Endothelial cell of umbilical vein (primary cell): ENCODE measurements around the gene STAC2. TPM values are rescaled to one million over a fixed set of nuclear protein-coding genes. Genes with fewer than 3 reads are reported as not detected.

Source experiments
- BruUV-seq: library from RNA; stranded (reverse); fragments of 400-500 nt; replicated peaks from 2 replicates; lab custom pipeline; 2021; lab: Mats Ljungman, UMichigan
- CTCF ChIA-PET: fragments of 300-600, 350-600 bp; sonication (Branson Sonifier 250); formaldehyde crosslinking; loops from one replicate; lab custom pipeline; 2021; ENCODE audit warnings: antibody characterized with exemption, inconsistent platforms; lab: Charles Lee
- POLR2A ChIA-PET: fragments of 300-600, 350-600 bp; sonication (Branson Sonifier 250); formaldehyde crosslinking; loops from one replicate; lab custom pipeline; 2021; ENCODE audit warnings: antibody characterized with exemption, inconsistent platforms; lab: Charles Lee
- DNase-seq: peaks from one replicate; pipeline ENCODE4 v3.0.0-alpha.2; 2011; ENCODE audit warnings: low read depth, low spot score
- FAIRE-seq: peaks from 2 replicates; lab custom pipeline; 2011; peaks lifted over from hg19 to GRCh38; lab: Jason Lieb, UNC
- H2AFZ ChIP-seq: 2 replicates; pipeline ENCODE4 v1.6.0; 2012; ENCODE audit warnings: low read depth, low read length, control low read depth, inconsistent platforms
- H3K27ac ChIP-seq: 2 replicates; pipeline ENCODE4 v1.5.1; 2011; ENCODE audit warnings: low read depth, mild to moderate bottlenecking, control low read depth, low read length, moderate library complexity; ENCODE audit not compliant: insufficient read depth
- H3K27me3 ChIP-seq, 2 experiments: 2 replicates each; pipeline versions ENCODE4 v1.6.0 to v1.6.1; 2011; ENCODE audit warnings: low read length in 2 of 2, mixed read lengths in 1 of 2; ENCODE audit not compliant: control insufficient read depth in 2 of 2, insufficient read depth in 2 of 2
- H3K36me3 ChIP-seq, 2 experiments: 2 replicates in 1 of 2; 3 replicates in 1 of 2; pipeline ENCODE4 v1.5.1; 2011; ENCODE audit warnings: low read length in 2 of 2, mild to moderate bottlenecking in 1 of 2, moderate library complexity in 1 of 2; ENCODE audit not compliant: control insufficient read depth in 2 of 2, insufficient read depth in 2 of 2; ENCODE audit errors: extremely low read depth in 1 of 2
- H3K4me1 ChIP-seq: 3 replicates; pipeline ENCODE4 v1.5.1; 2011; ENCODE audit warnings: mild to moderate bottlenecking, low read length; ENCODE audit not compliant: control insufficient read depth, insufficient read depth; ENCODE audit errors: extremely low read depth
- H3K4me2 ChIP-seq: 2 replicates; pipeline ENCODE4 v1.6.1; 2011; ENCODE audit warnings: low read length, control low read depth, mixed read lengths; ENCODE audit not compliant: insufficient read depth
- H3K4me3 ChIP-seq, 3 experiments: fragments of 200-600 bp in 1 of 3; sonication (generic), shearing (Covaris generic) in 1 of 3; replicated peaks in 1 of 3; 2 replicates each; pipeline ENCODE4 v1.5.1; 2011 to 2016; ENCODE audit warnings: control low read depth in 3 of 3, low read length in 3 of 3, mild to moderate bottlenecking in 2 of 3, inconsistent platforms in 1 of 3, low read depth in 1 of 3, moderate library complexity in 1 of 3; ENCODE audit not compliant: insufficient read depth in 1 of 3
- H3K79me2 ChIP-seq: 2 replicates; pipeline ENCODE4 v1.6.0; 2012; ENCODE audit warnings: low read length, inconsistent platforms; ENCODE audit not compliant: control insufficient read depth, insufficient read depth
- H3K9ac ChIP-seq: replicated peaks from 2 replicates; pipeline ENCODE3; 2011; ENCODE audit warnings: low read length, control low read depth; ENCODE audit not compliant: insufficient read depth; ENCODE audit errors: extremely low read depth
- H3K9me1 ChIP-seq: replicated peaks from 3 replicates; pipeline ENCODE4 v1.6.0; 2011; ENCODE audit warnings: mild to moderate bottlenecking, low read length; ENCODE audit not compliant: control insufficient read depth, insufficient read depth; ENCODE audit errors: extremely low read depth
- H3K9me3 ChIP-seq: replicated peaks from 2 replicates; pipeline ENCODE4 v1.5.1; 2012; ENCODE audit warnings: low read length, inconsistent platforms; ENCODE audit not compliant: control insufficient read depth, insufficient read depth
- H4K20me1 ChIP-seq: replicated peaks from 2 replicates; pipeline ENCODE3; 2011; ENCODE audit warnings: mild to moderate bottlenecking, low read length; ENCODE audit not compliant: control insufficient read depth, insufficient read depth; ENCODE audit errors: extremely low read depth
- CTCF ChIP-seq, 2 donors: IDR thresholded peaks; 1 replicate in 1 of 2; 2 replicates in 1 of 2; pipeline ENCODE4 v1.5.1; 2011; ENCODE audit warnings: low read length in 2 of 2, mild to moderate bottlenecking in 2 of 2, moderate library complexity in 2 of 2, control low read depth in 1 of 2, inconsistent platforms in 1 of 2, low read depth in 1 of 2; ENCODE audit not compliant: insufficient read depth in 1 of 2; ENCODE audit errors: extremely low read depth in 1 of 2
- EZH2 ChIP-seq: IDR thresholded peaks from 2 replicates; pipeline ENCODE4 v1.6.1; 2012; ENCODE audit warnings: borderline replicate concordance, low read depth, mild to moderate bottlenecking, moderate library complexity, low read length, inconsistent platforms; ENCODE audit not compliant: severe bottlenecking
- FOS ChIP-seq: IDR thresholded peaks from 2 replicates; pipeline ENCODE4 v1.6.1; 2011; ENCODE audit warnings: mild to moderate bottlenecking, low read length, moderate library complexity, borderline replicate concordance; ENCODE audit not compliant: insufficient read depth
- GATA2 ChIP-seq: IDR thresholded peaks from 2 replicates; pipeline ENCODE4 v1.7.0; 2011; ENCODE audit warnings: low read depth, mild to moderate bottlenecking, moderate library complexity, mixed read lengths, low read length; ENCODE audit not compliant: insufficient read length, insufficient read depth
- JUN ChIP-seq: IDR thresholded peaks from 2 replicates; pipeline ENCODE4 v1.6.1; 2011; ENCODE audit warnings: borderline replicate concordance, low read depth; ENCODE audit not compliant: insufficient read length, insufficient read depth
- MAX ChIP-seq: IDR thresholded peaks from 2 replicates; pipeline ENCODE4 v1.6.1; 2011; ENCODE audit not compliant: insufficient read depth, insufficient read length
- MYC ChIP-seq: IDR thresholded peaks from one replicate; pipeline ENCODE4 v1.6.1; 2011; ENCODE audit warnings: mild to moderate bottlenecking, low read depth, low read length
- POLR2A ChIP-seq: IDR thresholded peaks from 2 replicates; pipeline ENCODE4 v1.6.1; 2012; ENCODE audit warnings: low read depth, mild to moderate bottlenecking, control low read depth, low read length
- POLR2AphosphoS5 ChIP-seq: IDR thresholded peaks from 2 replicates; pipeline ENCODE4 v1.6.1; 2012; ENCODE audit warnings: low read depth, mild to moderate bottlenecking, control low read depth, low read length, moderate library complexity; ENCODE audit not compliant: insufficient read depth
- dilution Hi-C: fragments of 300-500 bp; cut with MboI; formaldehyde crosslinking; loops from one replicate; pipeline ENCODE4 v1.15.0; 2019; ENCODE audit warnings: low sequenced_read_pairs; ENCODE audit not compliant: extremely low pct_ligation_motif_present
- intact Hi-C: fragments of 100-400 bp; cut with micrococcal nuclease; formaldehyde crosslinking; loops from one replicate; pipeline ENCODE4 v1.10.0; 2022
- polyA plus RNA-seq, 4 experiments: library from polyadenylated mRNA; depleted of rRNA in 3 of 4; stranded (reverse) in 3 of 4; unstranded in 1 of 4; fragments of >200 nt; gene quantifications; 2 replicates each; pipeline versions ENCODE4 v1.2.1 to v1.2.3, GENCODE V29; 2011 to 2012; ENCODE audit warnings: missing spikeins in 1 of 4
- total RNA-seq: library from RNA; stranded (reverse); gene quantifications from 2 replicates; pipeline ENCODE4 v1.2.3, GENCODE V29; 2021

The STAC2 gene
- total and polyA plus RNA-seq, 2 donors (not counting 3 experiments of a cell fraction or from before 2014, with no cell fraction given): not detected

- H3K4me2 ChIP-seq: no peak overlapping the region
- ChIA-PET CTCF (no interaction called here), POLR2A (no interaction called here)
- no peaks in the 10 kb centered on the region for H3K4me1 ChIP-seq
- TF ChIP-seq CTCF (IDR thresholded peaks at IDR 0.05; ENCODE audit: extremely low read depth in 1 of 2, insufficient read depth in 1 of 2, low read depth in 1 of 2, low read length in 2 of 2) (no peak), JUN (no peak)
- peaks cover 6 to 48% of the 10 kb centered on the region in 2 experiments for H3K36me3 ChIP-seq
- intact Hi-C loops: no loop called here
- dilution Hi-C loops: no loop called here
- no TSS peak for BruUV-seq
- H3K4me3 ChIP-seq: no peak overlapping the region
- FAIRE-seq: no peak
- no peak for DNase-seq
- no peak overlapping the region for H3K27ac ChIP-seq
- H3K9me3 ChIP-seq: no peaks in the 10 kb centered on the region
- no peaks in the 10 kb centered on the region for H3K9me1 ChIP-seq
- H3K27me3 ChIP-seq: no peaks in the 10 kb centered on the region
- no peaks in the 10 kb centered on the region for H4K20me1 ChIP-seq
- no peak overlapping the region for H3K9ac ChIP-seq
- no peak overlapping the region for H2AFZ ChIP-seq
- H3K79me2 ChIP-seq: no peaks in the 10 kb centered on the region
These were observed 38.5 kb downstream of the STAC2 start for GRCh38 chr17:39187152-39187830.

- intact Hi-C loops: no loop called here
- Histone ChIP-seq H4K20me1 (no peaks in the 10 kb centered on the region), H3K27me3 (no peaks in the 10 kb centered on the region), H3K36me3 (peaks cover 6 to 42% of the 10 kb centered on the region in 2 experiments), H3K27ac (no peak overlapping the region), H3K4me3 (no peak overlapping the region), H3K9me3 (no peaks in the 10 kb centered on the region), H3K9ac (no peak overlapping the region), H3K9me1 (no peaks in the 10 kb centered on the region), H3K4me1 (no peaks in the 10 kb centered on the region), H3K79me2 (no peaks in the 10 kb centered on the region), H3K4me2 (no peak overlapping the region), H2AFZ (no peak overlapping the region)
- DNase-seq: no peak
- ChIA-PET CTCF (interaction anchor here (0.9 kb wide), 1 partner anchor 13 kb away, joined by 3 read pairs; no protein-coding TSS in a partner anchor), POLR2A (no interaction called here)
- FAIRE-seq: no peak
- dilution Hi-C loops: no loop called here
- no TSS peak for BruUV-seq
- no peak for TF ChIP-seq POLR2A
- no peak for TF ChIP-seq MAX
- no peak for TF ChIP-seq MYC
- no peak for TF ChIP-seq FOS
- no peak for TF ChIP-seq EZH2
- no peak for TF ChIP-seq CTCF (IDR thresholded peaks at IDR 0.05; ENCODE audit: extremely low read depth in 1 of 2, insufficient read depth in 1 of 2, low read depth in 1 of 2, low read length in 2 of 2)
- no peak for TF ChIP-seq POLR2AphosphoS5
- no peak for TF ChIP-seq GATA2
- TF ChIP-seq JUN: no peak
These were observed 39.2 kb downstream of the STAC2 start for GRCh38 chr17:39186481-39187002.
